GM23338 (cell line): Measurements from ENCODE around the gene MRNIP. TPM values are rescaled to one million over a fixed set of nuclear protein-coding genes. Genes with fewer than 3 reads are reported as not detected.

Experiments used
- ATAC-seq: fragments of 200-7000 bp; cut with Tn5 transposase; 3 replicates; pipeline ENCODE4 v1.9.1; 2020
- DNase-seq: peaks from one replicate; pipeline ENCODE4 v3.0.0-alpha.2; 2015; ENCODE audit warnings: low spot score
- H2AFZ ChIP-seq: fragments of 200-600 bp; sonication (generic); 2 replicates; pipeline ENCODE4 v1.8.0; 2016; ENCODE audit warnings: antibody characterized with exemption, mild to moderate bottlenecking, moderate library complexity
- H3F3A ChIP-seq: fragments of 200-600 bp; sonication (generic); replicated peaks from 2 replicates; pipeline ENCODE4 v1.8.0; 2017; ENCODE audit warnings: antibody characterized with exemption, mixed run types, low read depth
- H3K27ac ChIP-seq: fragments of 200-600 bp; sonication (generic); 2 replicates; pipeline ENCODE4 v1.6.1; 2016; ENCODE audit warnings: low read depth
- H3K27me3 ChIP-seq: fragments of 200-600 bp; sonication (generic); 2 replicates; pipeline ENCODE4 v1.8.0; 2016; ENCODE audit warnings: mild to moderate bottlenecking, mixed run types, moderate library complexity; ENCODE audit not compliant: insufficient read depth
- H3K36me3 ChIP-seq: fragments of 200-600 bp; sonication (generic); 2 replicates; pipeline ENCODE4 v1.8.0; 2016; ENCODE audit warnings: mild to moderate bottlenecking; ENCODE audit not compliant: insufficient read depth
- H3K4me1 ChIP-seq: fragments of 200-600 bp; sonication (generic); 2 replicates; pipeline ENCODE4 v1.8.0; 2016; ENCODE audit warnings: mild to moderate bottlenecking, moderate library complexity; ENCODE audit not compliant: insufficient read depth
- H3K4me2 ChIP-seq: fragments of 200-600 bp; sonication (generic); 2 replicates; pipeline ENCODE4 v1.7.1; 2017; ENCODE audit warnings: mixed run types
- H3K4me3 ChIP-seq: fragments of 200-600 bp; sonication (generic); 2 replicates; pipeline ENCODE4 v1.6.1; 2016; ENCODE audit warnings: mixed run types
- H3K79me2 ChIP-seq: fragments of 200-600 bp; sonication (generic); replicated peaks from 2 replicates; pipeline ENCODE4 v1.8.0; 2017; ENCODE audit warnings: mild to moderate bottlenecking; ENCODE audit not compliant: insufficient read depth
- H3K9me2 ChIP-seq: fragments of 200-600 bp; sonication (generic); 2 replicates; pipeline ENCODE4 v1.8.0; 2017; ENCODE audit not compliant: insufficient read depth
- H4K20me1 ChIP-seq: fragments of 200-600 bp; sonication (generic); replicated peaks from 2 replicates; pipeline ENCODE4 v1.8.0; 2017; ENCODE audit warnings: mild to moderate bottlenecking; ENCODE audit not compliant: insufficient read depth
- H3K27ac Mint-ChIP-seq: 2 replicates; pipeline ENCODE4 v1.8.0; 2020; ENCODE audit warnings: inconsistent platforms, mild to moderate bottlenecking, moderate library complexity, mixed read lengths
- H3K27me3 Mint-ChIP-seq: 3 replicates; pipeline ENCODE4 v1.8.0; 2022; ENCODE audit warnings: low read depth, mild to moderate bottlenecking, moderate library complexity, mixed read lengths, inconsistent platforms; ENCODE audit not compliant: insufficient read depth, poor library complexity
- H3K36me3 Mint-ChIP-seq: 3 replicates; pipeline ENCODE4 v1.8.0; 2021; ENCODE audit warnings: low read depth, mild to moderate bottlenecking, inconsistent platforms, moderate library complexity, mixed read lengths
- H3K4me1 Mint-ChIP-seq: 3 replicates; pipeline ENCODE4 v1.8.0; 2020; ENCODE audit warnings: mild to moderate bottlenecking, inconsistent platforms, mixed read lengths
- H3K4me3 Mint-ChIP-seq: 3 replicates; pipeline ENCODE4 v1.8.0; 2021; ENCODE audit warnings: moderate library complexity, mild to moderate bottlenecking, inconsistent platforms, mixed read lengths
- H3K9me3 Mint-ChIP-seq: 3 replicates; pipeline ENCODE4 v1.8.0; 2020; ENCODE audit warnings: moderate library complexity, mild to moderate bottlenecking, inconsistent platforms, mixed read lengths
- EZH2phosphoT487 ChIP-seq: fragments of 200-600 bp; sonication (generic); IDR thresholded peaks from one replicate; pipeline ENCODE4 v1.8.1; 2018; ENCODE audit warnings: antibody characterized with exemption; ENCODE audit not compliant: unreplicated experiment
- REST ChIP-seq: IDR thresholded peaks from one replicate; pipeline ENCODE4 v1.6.1; 2018; ENCODE audit warnings: antibody characterized with exemption; ENCODE audit not compliant: unreplicated experiment
- STAT1 ChIP-seq: IDR thresholded peaks from one replicate; pipeline ENCODE4 v1.6.1; 2016; ENCODE audit warnings: antibody characterized with exemption; ENCODE audit not compliant: unreplicated experiment
- ZNF462 ChIP-seq: fragments of 250-450 bp; sonication (Bioruptor Pico); IDR thresholded peaks from 2 replicates; pipeline ENCODE4 v1.5.0; 2020; ENCODE audit warnings: mild to moderate bottlenecking, moderate library complexity
- polyA plus RNA-seq: library from polyadenylated mRNA; unstranded; fragments of >200 nt; fragmentation: Nextera tagmentation; extraction: Ambion mirVana; gene quantifications from 2 replicates; pipeline ENCODE4 v1.2.1, GENCODE V29; 2016
- total RNA-seq: library from RNA; depleted of rRNA; stranded (reverse); fragments of >200 nt; shearing (Covaris generic); gene quantifications from 2 replicates; pipeline ENCODE4 v1.2.3, GENCODE V29; 2014
- TF ChIP-seq, protein P1 (sequence below): IDR thresholded peaks from 2 replicates; pipeline ENCODE4 v1.6.1; 2016; ENCODE audit warnings: antibody characterized with exemption
- TF ChIP-seq, protein P2 (sequence below), 2 experiments: fragments of 200-600 bp in 1 of 2; sonication (generic) in 1 of 2; conservative IDR thresholded peaks; 2 replicates each; pipeline versions ENCODE4 v1.5.1 to v1.6.1; 2016 to 2017; ENCODE audit warnings: antibody characterized with exemption in 2 of 2, low read depth in 2 of 2, mild to moderate bottlenecking in 2 of 2, moderate library complexity in 1 of 2

MRNIP gene
- total and polyA plus RNA-seq, 2 experiments from 2014 or later, result 18.2 to 34.4 TPM

GRCh38 chr5:179802950-179803562, 55.6 kb downstream of the MRNIP start:
- no peak overlapping the region for H2AFZ ChIP-seq
- no peaks in the 10 kb centered on the region; the same call in 1 of the 2 replicates for H3K36me3 ChIP-seq
- Mint-ChIP-seq H3K9me3 (no peaks in the 10 kb centered on the region), H3K4me3 (peak overlapping the region; percentile 21; the same call in 1 of the 3 replicates), H3K36me3 (peaks cover 26% of the 10 kb centered on the region), H3K27ac (no peak overlapping the region), H3K4me1 (peaks cover 30% of the 10 kb centered on the region), H3K27me3 (peaks cover 28% of the 10 kb centered on the region)
- TF ChIP-seq ZNF462 (CRISPR knock-in tag) (no peak), EZH2phosphoT487 (no peak), REST (no peak), STAT1 (no peak)
- TF ChIP-seq, protein P1, sequence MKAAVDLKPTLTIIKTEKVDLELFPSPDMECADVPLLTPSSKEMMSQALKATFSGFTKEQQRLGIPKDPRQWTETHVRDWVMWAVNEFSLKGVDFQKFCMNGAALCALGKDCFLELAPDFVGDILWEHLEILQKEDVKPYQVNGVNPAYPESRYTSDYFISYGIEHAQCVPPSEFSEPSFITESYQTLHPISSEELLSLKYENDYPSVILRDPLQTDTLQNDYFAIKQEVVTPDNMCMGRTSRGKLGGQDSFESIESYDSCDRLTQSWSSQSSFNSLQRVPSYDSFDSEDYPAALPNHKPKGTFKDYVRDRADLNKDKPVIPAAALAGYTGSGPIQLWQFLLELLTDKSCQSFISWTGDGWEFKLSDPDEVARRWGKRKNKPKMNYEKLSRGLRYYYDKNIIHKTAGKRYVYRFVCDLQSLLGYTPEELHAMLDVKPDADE, result no peak
- TF ChIP-seq, protein P2, sequence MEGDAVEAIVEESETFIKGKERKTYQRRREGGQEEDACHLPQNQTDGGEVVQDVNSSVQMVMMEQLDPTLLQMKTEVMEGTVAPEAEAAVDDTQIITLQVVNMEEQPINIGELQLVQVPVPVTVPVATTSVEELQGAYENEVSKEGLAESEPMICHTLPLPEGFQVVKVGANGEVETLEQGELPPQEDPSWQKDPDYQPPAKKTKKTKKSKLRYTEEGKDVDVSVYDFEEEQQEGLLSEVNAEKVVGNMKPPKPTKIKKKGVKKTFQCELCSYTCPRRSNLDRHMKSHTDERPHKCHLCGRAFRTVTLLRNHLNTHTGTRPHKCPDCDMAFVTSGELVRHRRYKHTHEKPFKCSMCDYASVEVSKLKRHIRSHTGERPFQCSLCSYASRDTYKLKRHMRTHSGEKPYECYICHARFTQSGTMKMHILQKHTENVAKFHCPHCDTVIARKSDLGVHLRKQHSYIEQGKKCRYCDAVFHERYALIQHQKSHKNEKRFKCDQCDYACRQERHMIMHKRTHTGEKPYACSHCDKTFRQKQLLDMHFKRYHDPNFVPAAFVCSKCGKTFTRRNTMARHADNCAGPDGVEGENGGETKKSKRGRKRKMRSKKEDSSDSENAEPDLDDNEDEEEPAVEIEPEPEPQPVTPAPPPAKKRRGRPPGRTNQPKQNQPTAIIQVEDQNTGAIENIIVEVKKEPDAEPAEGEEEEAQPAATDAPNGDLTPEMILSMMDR (conservative IDR thresholded peaks at IDR 0.05; ENCODE audit: low read depth in 2 of 2), result no peak
- peaks cover 19% of the 10 kb centered on the region for H3K79me2 ChIP-seq
- no peaks in the 10 kb centered on the region for H3K9me2 ChIP-seq
- DNase-seq (peak; percentile 61), ATAC-seq (peak; percentile 21)
- H4K20me1 ChIP-seq, result peaks cover 17% of the 10 kb centered on the region
- H3K27ac ChIP-seq, result no peak overlapping the region
- no peaks in the 10 kb centered on the region for H3K27me3 ChIP-seq
- H3K4me2 ChIP-seq, result peak overlapping the region; percentile 64
- H3K4me3 ChIP-seq, result no peak overlapping the region
- H3F3A ChIP-seq, result peaks cover 2% of the 10 kb centered on the region
- H3K4me1 ChIP-seq, result peaks cover 8% of the 10 kb centered on the region
